Endothelial cell of umbilical vein (primary cell): ENCODE measurements around the gene CSTF2. TPM values are rescaled to one million over a fixed set of nuclear protein-coding genes. Genes with fewer than 3 reads are reported as not detected.
A peak's percentile ranks its signal among the peaks of the same experiment; 100 is the strongest.

Experiments
- BruUV-seq: library from RNA; stranded (reverse); fragments of 400-500 nt; replicated peaks from 2 replicates; lab custom pipeline; 2021; lab: Mats Ljungman, UMichigan
- CTCF ChIA-PET: fragments of 300-600, 350-600 bp; sonication (Branson Sonifier 250); formaldehyde crosslinking; loops from one replicate; lab custom pipeline; 2021; ENCODE audit warnings: antibody characterized with exemption, inconsistent platforms; lab: Charles Lee
- POLR2A ChIA-PET: fragments of 300-600, 350-600 bp; sonication (Branson Sonifier 250); formaldehyde crosslinking; loops from one replicate; lab custom pipeline; 2021; ENCODE audit warnings: antibody characterized with exemption, inconsistent platforms; lab: Charles Lee
- DNase-seq: peaks from one replicate; pipeline ENCODE4 v3.0.0-alpha.2; 2011; ENCODE audit warnings: low read depth, low spot score
- FAIRE-seq: peaks from 2 replicates; lab custom pipeline; 2011; peaks lifted over from hg19 to GRCh38; lab: Jason Lieb, UNC
- H2AFZ ChIP-seq: 2 replicates; pipeline ENCODE4 v1.6.0; 2012; ENCODE audit warnings: low read depth, low read length, control low read depth, inconsistent platforms
- H3K27ac ChIP-seq: 2 replicates; pipeline ENCODE4 v1.5.1; 2011; ENCODE audit warnings: low read depth, mild to moderate bottlenecking, control low read depth, low read length, moderate library complexity; ENCODE audit not compliant: insufficient read depth
- H3K27me3 ChIP-seq, 2 experiments: 2 replicates each; pipeline versions ENCODE4 v1.6.0 to v1.6.1; 2011; ENCODE audit warnings: low read length in 2 of 2, mixed read lengths in 1 of 2; ENCODE audit not compliant: control insufficient read depth in 2 of 2, insufficient read depth in 2 of 2
- H3K36me3 ChIP-seq, 2 experiments: 2 replicates in 1 of 2; 3 replicates in 1 of 2; pipeline ENCODE4 v1.5.1; 2011; ENCODE audit warnings: low read length in 2 of 2, mild to moderate bottlenecking in 1 of 2, moderate library complexity in 1 of 2; ENCODE audit not compliant: control insufficient read depth in 2 of 2, insufficient read depth in 2 of 2; ENCODE audit errors: extremely low read depth in 1 of 2
- H3K4me1 ChIP-seq: 3 replicates; pipeline ENCODE4 v1.5.1; 2011; ENCODE audit warnings: mild to moderate bottlenecking, low read length; ENCODE audit not compliant: control insufficient read depth, insufficient read depth; ENCODE audit errors: extremely low read depth
- H3K4me2 ChIP-seq: 2 replicates; pipeline ENCODE4 v1.6.1; 2011; ENCODE audit warnings: low read length, control low read depth, mixed read lengths; ENCODE audit not compliant: insufficient read depth
- H3K4me3 ChIP-seq, 3 experiments: fragments of 200-600 bp in 1 of 3; sonication (generic), shearing (Covaris generic) in 1 of 3; replicated peaks in 1 of 3; 2 replicates each; pipeline ENCODE4 v1.5.1; 2011 to 2016; ENCODE audit warnings: control low read depth in 3 of 3, low read length in 3 of 3, mild to moderate bottlenecking in 2 of 3, inconsistent platforms in 1 of 3, low read depth in 1 of 3, moderate library complexity in 1 of 3; ENCODE audit not compliant: insufficient read depth in 1 of 3
- H3K79me2 ChIP-seq: 2 replicates; pipeline ENCODE4 v1.6.0; 2012; ENCODE audit warnings: low read length, inconsistent platforms; ENCODE audit not compliant: control insufficient read depth, insufficient read depth
- H3K9ac ChIP-seq: replicated peaks from 2 replicates; pipeline ENCODE3; 2011; ENCODE audit warnings: low read length, control low read depth; ENCODE audit not compliant: insufficient read depth; ENCODE audit errors: extremely low read depth
- H3K9me1 ChIP-seq: replicated peaks from 3 replicates; pipeline ENCODE4 v1.6.0; 2011; ENCODE audit warnings: mild to moderate bottlenecking, low read length; ENCODE audit not compliant: control insufficient read depth, insufficient read depth; ENCODE audit errors: extremely low read depth
- H3K9me3 ChIP-seq: replicated peaks from 2 replicates; pipeline ENCODE4 v1.5.1; 2012; ENCODE audit warnings: low read length, inconsistent platforms; ENCODE audit not compliant: control insufficient read depth, insufficient read depth
- H4K20me1 ChIP-seq: replicated peaks from 2 replicates; pipeline ENCODE3; 2011; ENCODE audit warnings: mild to moderate bottlenecking, low read length; ENCODE audit not compliant: control insufficient read depth, insufficient read depth; ENCODE audit errors: extremely low read depth
- CTCF ChIP-seq, 2 donors: IDR thresholded peaks; 1 replicate in 1 of 2; 2 replicates in 1 of 2; pipeline ENCODE4 v1.5.1; 2011; ENCODE audit warnings: low read length in 2 of 2, mild to moderate bottlenecking in 2 of 2, moderate library complexity in 2 of 2, control low read depth in 1 of 2, inconsistent platforms in 1 of 2, low read depth in 1 of 2; ENCODE audit not compliant: insufficient read depth in 1 of 2; ENCODE audit errors: extremely low read depth in 1 of 2
- EZH2 ChIP-seq: IDR thresholded peaks from 2 replicates; pipeline ENCODE4 v1.6.1; 2012; ENCODE audit warnings: borderline replicate concordance, low read depth, mild to moderate bottlenecking, moderate library complexity, low read length, inconsistent platforms; ENCODE audit not compliant: severe bottlenecking
- FOS ChIP-seq: IDR thresholded peaks from 2 replicates; pipeline ENCODE4 v1.6.1; 2011; ENCODE audit warnings: mild to moderate bottlenecking, low read length, moderate library complexity, borderline replicate concordance; ENCODE audit not compliant: insufficient read depth
- GATA2 ChIP-seq: IDR thresholded peaks from 2 replicates; pipeline ENCODE4 v1.7.0; 2011; ENCODE audit warnings: low read depth, mild to moderate bottlenecking, moderate library complexity, mixed read lengths, low read length; ENCODE audit not compliant: insufficient read length, insufficient read depth
- JUN ChIP-seq: IDR thresholded peaks from 2 replicates; pipeline ENCODE4 v1.6.1; 2011; ENCODE audit warnings: borderline replicate concordance, low read depth; ENCODE audit not compliant: insufficient read length, insufficient read depth
- MAX ChIP-seq: IDR thresholded peaks from 2 replicates; pipeline ENCODE4 v1.6.1; 2011; ENCODE audit not compliant: insufficient read depth, insufficient read length
- MYC ChIP-seq: IDR thresholded peaks from one replicate; pipeline ENCODE4 v1.6.1; 2011; ENCODE audit warnings: mild to moderate bottlenecking, low read depth, low read length
- POLR2A ChIP-seq: IDR thresholded peaks from 2 replicates; pipeline ENCODE4 v1.6.1; 2012; ENCODE audit warnings: low read depth, mild to moderate bottlenecking, control low read depth, low read length
- POLR2AphosphoS5 ChIP-seq: IDR thresholded peaks from 2 replicates; pipeline ENCODE4 v1.6.1; 2012; ENCODE audit warnings: low read depth, mild to moderate bottlenecking, control low read depth, low read length, moderate library complexity; ENCODE audit not compliant: insufficient read depth
- dilution Hi-C: fragments of 300-500 bp; cut with MboI; formaldehyde crosslinking; loops from one replicate; pipeline ENCODE4 v1.15.0; 2019; ENCODE audit warnings: low sequenced_read_pairs; ENCODE audit not compliant: extremely low pct_ligation_motif_present
- intact Hi-C: fragments of 100-400 bp; cut with micrococcal nuclease; formaldehyde crosslinking; loops from one replicate; pipeline ENCODE4 v1.10.0; 2022
- polyA plus RNA-seq, 4 experiments: library from polyadenylated mRNA; depleted of rRNA in 3 of 4; stranded (reverse) in 3 of 4; unstranded in 1 of 4; fragments of >200 nt; gene quantifications; 2 replicates each; pipeline versions ENCODE4 v1.2.1 to v1.2.3, GENCODE V29; 2011 to 2012; ENCODE audit warnings: missing spikeins in 1 of 4
- total RNA-seq: library from RNA; stranded (reverse); gene quantifications from 2 replicates; pipeline ENCODE4 v1.2.3, GENCODE V29; 2021

CSTF2 gene
- total and polyA plus RNA-seq, 2 donors (not counting 3 experiments of a cell fraction or from before 2014, with no cell fraction given), result 18.5 to 25.2 TPM

GRCh38 chrX:100819534-100819836, 706 bp upstream of the CSTF2 start:
- H2AFZ ChIP-seq, result peak overlapping the region; percentile 90
- intact Hi-C loops, result no loop called here
- dilution Hi-C loops, result no loop called here
- no peaks in the 10 kb centered on the region for H3K79me2 ChIP-seq
- peak overlapping the region; percentile 81 for H3K4me2 ChIP-seq
- H3K9me1 ChIP-seq, result no peaks in the 10 kb centered on the region
- ChIA-PET CTCF (no interaction called here), POLR2A (no interaction called here)
- no TSS peak for BruUV-seq
- no peak for DNase-seq
- H3K9me3 ChIP-seq, result no peaks in the 10 kb centered on the region
- H3K4me3 ChIP-seq, result peak overlapping the region; percentile 45 to 81 (median 57)
- peak overlapping the region; percentile 68 for H3K27ac ChIP-seq
- TF ChIP-seq MAX (no peak), CTCF (IDR thresholded peaks at IDR 0.05; ENCODE audit: extremely low read depth in 1 of 2, insufficient read depth in 1 of 2, low read depth in 1 of 2, low read length in 2 of 2) (no peak), POLR2AphosphoS5 (no peak), EZH2 (no peak), FOS (no peak), POLR2A (no peak), JUN (no peak), MYC (no peak), GATA2 (no peak)
- H3K9ac ChIP-seq, result peak overlapping the region; percentile 53
- peaks cover 8% of the 10 kb centered on the region for H3K4me1 ChIP-seq
- H3K27me3 ChIP-seq, result peaks cover 3 to 5% of the 10 kb centered on the region in 2 experiments
- no peaks in the 10 kb centered on the region for H4K20me1 ChIP-seq
- no peak for FAIRE-seq
- peaks cover 5% of the 10 kb centered on the region in 2 experiments for H3K36me3 ChIP-seq
